HEK293 (cell line): Measurements from ENCODE around the gene ZNF605.

Experiments used
- CTCF ChIP-seq: fragments of 450-650 bp; formaldehyde crosslinking; IDR thresholded peaks from 2 replicates; pipeline ENCODE4 v1.5.1; 2016; ENCODE audit warnings: missing biosample characterization, missing genetic modification characterization
- PATZ1 ChIP-seq: fragments of 450-650 bp; formaldehyde crosslinking; IDR thresholded peaks from 2 replicates; pipeline ENCODE4 v1.5.1; 2016; ENCODE audit warnings: missing biosample characterization, missing genetic modification characterization
- REST ChIP-seq: fragments of 450-650 bp; formaldehyde crosslinking; IDR thresholded peaks from 2 replicates; pipeline ENCODE4 v1.5.1; 2016; ENCODE audit warnings: missing biosample characterization, missing genetic modification characterization
- TRIM28 ChIP-seq: IDR thresholded peaks from 2 replicates; pipeline ENCODE4 v1.6.1; 2011; ENCODE audit warnings: low read length, control low read depth, borderline replicate concordance
- ZNF112 ChIP-seq: fragments of 450-650 bp; formaldehyde crosslinking; IDR thresholded peaks from 2 replicates; pipeline ENCODE4 v1.5.0; 2017; ENCODE audit warnings: missing biosample characterization, missing genetic modification characterization
- ZNF114 ChIP-seq: fragments of 450-650 bp; formaldehyde crosslinking; IDR thresholded peaks from 2 replicates; pipeline ENCODE4 v1.5.0; 2017; ENCODE audit warnings: missing biosample characterization, missing genetic modification characterization
- ZNF133 ChIP-seq: fragments of 450-650 bp; formaldehyde crosslinking; IDR thresholded peaks from 2 replicates; pipeline ENCODE4 v1.5.1; 2016; ENCODE audit warnings: missing biosample characterization, missing genetic modification characterization
- ZNF366 ChIP-seq: fragments of 450-650 bp; formaldehyde crosslinking; conservative IDR thresholded peaks from 2 replicates; pipeline ENCODE4 v1.5.1; 2016; ENCODE audit warnings: missing biosample characterization, missing genetic modification characterization
- ZNF629 ChIP-seq: fragments of 450-650 bp; formaldehyde crosslinking; IDR thresholded peaks from 2 replicates; pipeline ENCODE4 v1.5.1; 2017; ENCODE audit warnings: missing biosample characterization, missing genetic modification characterization
- ZNF645 ChIP-seq: fragments of 450-650 bp; formaldehyde crosslinking; IDR thresholded peaks from 2 replicates; pipeline ENCODE4; 2016; ENCODE audit warnings: missing biosample characterization, missing genetic modification characterization
- ZNF664 ChIP-seq: fragments of 450-650 bp; formaldehyde crosslinking; IDR thresholded peaks from 2 replicates; pipeline ENCODE4 v1.5.1; 2016; ENCODE audit warnings: missing biosample characterization, missing genetic modification characterization

GRCh38 chr12:132953163-132953425, 3.0 kb downstream of the ZNF605 start:
- no peak for TF ChIP-seq CTCF (tag by site-specific recombination)
- no peak for TF ChIP-seq PATZ1
- no peak for TF ChIP-seq ZNF645
- TF ChIP-seq REST = no peak
- no peak for TF ChIP-seq ZNF664 (tag by site-specific recombination)
- no peak for TF ChIP-seq ZNF112 (tag by site-specific recombination)
- no peak for TF ChIP-seq ZNF366
- no peak for TF ChIP-seq ZNF114
- TF ChIP-seq ZNF133 (tag by site-specific recombination) = no peak
- no peak for TF ChIP-seq ZNF629 (tag by site-specific recombination)
- TF ChIP-seq TRIM28 = no peak
